Measurements from ENCODE around the gene CTNNA3.

CTNNA3 gene

DNA sequence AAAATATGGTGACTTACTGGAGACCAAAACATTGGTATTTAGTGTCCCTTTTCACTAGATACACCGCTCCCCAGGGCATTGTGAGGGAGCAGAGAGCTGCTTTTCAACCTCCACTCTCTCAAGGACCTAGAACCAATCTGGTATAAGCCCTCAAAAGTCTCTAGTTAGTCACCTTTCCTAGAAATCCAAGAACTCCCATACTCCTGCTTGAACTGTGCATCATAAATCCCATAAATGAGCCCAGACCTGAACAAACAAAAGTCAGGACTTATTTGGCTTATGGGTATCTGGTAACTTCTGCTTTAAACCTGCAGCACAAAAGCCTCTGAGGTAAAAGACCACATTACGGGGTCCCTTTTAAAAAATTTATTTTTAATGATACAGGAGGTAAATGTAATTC lies 1373.2 kb downstream of the CTNNA3 start:
- DNase-seq, result no peak
- H3K36me3 ChIP-seq, result no peaks in the 10 kb centered on the region
- no peaks in the 10 kb centered on the region for H3K9me3 ChIP-seq
- H3K27me3 ChIP-seq, result no peaks in the 10 kb centered on the region
- no peaks in the 10 kb centered on the region for H3K4me1 ChIP-seq
- TF ChIP-seq, protein P1, sequence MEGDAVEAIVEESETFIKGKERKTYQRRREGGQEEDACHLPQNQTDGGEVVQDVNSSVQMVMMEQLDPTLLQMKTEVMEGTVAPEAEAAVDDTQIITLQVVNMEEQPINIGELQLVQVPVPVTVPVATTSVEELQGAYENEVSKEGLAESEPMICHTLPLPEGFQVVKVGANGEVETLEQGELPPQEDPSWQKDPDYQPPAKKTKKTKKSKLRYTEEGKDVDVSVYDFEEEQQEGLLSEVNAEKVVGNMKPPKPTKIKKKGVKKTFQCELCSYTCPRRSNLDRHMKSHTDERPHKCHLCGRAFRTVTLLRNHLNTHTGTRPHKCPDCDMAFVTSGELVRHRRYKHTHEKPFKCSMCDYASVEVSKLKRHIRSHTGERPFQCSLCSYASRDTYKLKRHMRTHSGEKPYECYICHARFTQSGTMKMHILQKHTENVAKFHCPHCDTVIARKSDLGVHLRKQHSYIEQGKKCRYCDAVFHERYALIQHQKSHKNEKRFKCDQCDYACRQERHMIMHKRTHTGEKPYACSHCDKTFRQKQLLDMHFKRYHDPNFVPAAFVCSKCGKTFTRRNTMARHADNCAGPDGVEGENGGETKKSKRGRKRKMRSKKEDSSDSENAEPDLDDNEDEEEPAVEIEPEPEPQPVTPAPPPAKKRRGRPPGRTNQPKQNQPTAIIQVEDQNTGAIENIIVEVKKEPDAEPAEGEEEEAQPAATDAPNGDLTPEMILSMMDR (IDR thresholded peaks at IDR 0.05; ENCODE audit: low read depth, low read length), result no peak
- no peak overlapping the region for H3K4me3 ChIP-seq (ENCODE audit: low read depth, low read length)

DNA sequence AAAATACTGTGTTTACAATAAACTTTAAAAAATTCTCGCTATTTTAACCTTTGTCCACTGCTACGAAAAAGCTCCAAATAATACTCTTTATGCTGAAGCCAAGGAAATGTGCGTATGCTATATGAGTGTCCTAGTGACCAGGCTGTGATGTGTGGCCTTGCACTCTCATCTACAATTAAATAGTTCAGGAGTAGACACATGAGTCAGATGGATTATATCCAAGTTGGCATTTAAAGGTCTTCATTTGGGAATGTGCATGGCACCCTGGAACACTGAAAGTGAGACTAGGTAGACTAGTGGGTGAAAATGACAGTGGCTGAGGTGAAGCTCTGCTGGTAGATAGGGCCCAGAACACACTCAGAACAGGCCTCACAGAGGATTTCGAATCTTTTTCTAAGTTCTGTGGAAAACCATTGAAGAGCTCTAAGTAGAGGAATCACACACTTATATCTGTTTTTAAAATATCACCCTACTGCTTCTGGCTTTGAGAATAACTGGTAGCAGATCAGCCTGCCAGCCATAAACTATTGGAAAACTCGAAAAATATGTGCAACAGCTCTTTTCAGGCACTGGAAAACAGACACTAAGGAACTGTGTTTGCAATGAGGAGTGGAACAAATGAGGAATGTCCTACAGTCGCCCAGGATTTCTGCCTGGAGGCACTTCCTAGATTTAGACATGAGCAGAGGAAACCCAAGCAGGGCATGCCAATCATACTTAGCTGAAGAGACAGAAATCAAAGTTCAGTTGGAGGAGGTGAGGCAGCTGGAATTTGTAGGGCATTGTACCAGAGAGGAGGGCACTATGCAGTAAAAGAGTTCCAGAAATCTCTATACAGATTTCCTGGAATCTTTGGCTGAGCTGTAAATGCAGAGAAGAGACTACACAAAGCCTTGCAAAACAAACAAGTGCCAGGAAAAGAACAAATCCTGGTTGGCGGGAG lies 1374.0 kb downstream of the CTNNA3 start:
- DNase-seq, result no peak
- no peaks in the 10 kb centered on the region for H3K4me1 ChIP-seq
- no peak overlapping the region for H3K4me3 ChIP-seq (ENCODE audit: low read depth, low read length)
- no peaks in the 10 kb centered on the region for H3K9me3 ChIP-seq
- H3K36me3 ChIP-seq, result no peaks in the 10 kb centered on the region
- H3K27me3 ChIP-seq, result no peaks in the 10 kb centered on the region
- TF ChIP-seq, protein P1 (IDR thresholded peaks at IDR 0.05; ENCODE audit: low read depth, low read length), result no peak

DNA sequence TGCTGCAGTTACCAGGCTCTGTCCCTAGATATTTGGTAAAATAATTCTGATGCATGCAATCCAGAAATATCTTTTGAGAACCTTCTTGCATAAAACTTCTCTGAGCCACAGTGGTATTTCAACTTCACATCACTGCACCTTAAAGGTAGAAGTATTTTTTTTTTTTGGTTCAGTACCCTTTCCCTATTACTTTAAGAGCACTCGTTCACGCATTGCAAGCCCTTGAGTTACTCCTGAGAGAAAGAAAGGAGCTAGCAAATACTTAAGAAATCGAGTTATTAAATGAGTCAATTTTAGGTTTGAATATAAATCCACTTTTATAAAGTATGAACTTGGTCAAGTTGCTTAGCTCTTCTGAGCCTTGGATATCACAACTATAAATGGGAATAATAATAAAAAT lies 1377.2 kb downstream of the CTNNA3 start:
- Histone ChIP-seq H3K27me3 (no peaks in the 10 kb centered on the region), H3K9me3 (no peaks in the 10 kb centered on the region), H3K36me3 (no peaks in the 10 kb centered on the region), H3K4me1 (no peaks in the 10 kb centered on the region), H3K4me3 (ENCODE audit: low read depth, low read length) (no peak overlapping the region)
- TF ChIP-seq, protein P1 (IDR thresholded peaks at IDR 0.05; ENCODE audit: low read depth, low read length), result no peak
- no peak for DNase-seq

DNA sequence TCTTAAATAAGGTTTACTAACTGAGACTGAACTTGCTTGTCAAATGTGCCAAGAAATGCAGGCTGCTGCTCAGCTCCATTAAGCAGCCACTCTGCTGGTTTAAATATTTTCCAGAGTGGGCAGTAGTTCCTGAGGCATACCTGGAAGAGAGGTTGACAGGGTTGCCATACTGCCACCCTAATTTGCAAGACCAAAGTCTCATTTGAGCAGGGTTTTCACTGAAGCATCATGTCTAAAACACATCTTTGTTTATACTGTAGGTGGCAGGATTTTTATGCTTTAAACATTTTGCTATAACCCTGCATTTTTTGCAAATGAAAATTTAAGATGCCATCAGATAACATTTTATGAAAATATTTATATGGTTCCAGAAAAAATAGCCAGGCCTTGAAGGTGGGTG lies 1388.2 kb downstream of the CTNNA3 start:
- Histone ChIP-seq H3K4me3 (ENCODE audit: low read depth, low read length) (no peak overlapping the region), H3K27me3 (no peaks in the 10 kb centered on the region), H3K36me3 (no peaks in the 10 kb centered on the region), H3K4me1 (no peaks in the 10 kb centered on the region), H3K9me3 (no peaks in the 10 kb centered on the region)
- no peak for DNase-seq
- TF ChIP-seq, protein P1 (IDR thresholded peaks at IDR 0.05; ENCODE audit: low read depth, low read length), result peak; percentile 16

DNA sequence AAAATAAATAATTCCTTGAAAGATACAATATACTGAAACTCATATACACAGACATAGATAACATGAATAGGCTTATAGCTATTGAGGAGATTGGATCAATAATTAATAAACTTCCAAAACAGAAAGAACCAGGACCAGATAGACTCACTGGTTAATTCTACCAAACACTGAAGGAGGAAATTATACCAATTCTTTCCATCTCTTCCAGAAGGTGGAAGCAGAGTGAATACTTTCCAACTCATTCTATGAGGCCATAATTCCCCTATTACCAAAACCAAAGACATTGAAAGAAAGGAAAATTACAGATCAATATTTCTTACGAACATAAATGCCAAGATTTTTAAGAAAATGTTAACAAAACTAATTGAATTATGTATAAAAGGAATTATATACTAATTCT lies 1394.9 kb downstream of the CTNNA3 start:
- no peaks in the 10 kb centered on the region for H3K9me3 ChIP-seq
- H3K4me3 ChIP-seq (ENCODE audit: low read depth, low read length), result no peak overlapping the region
- H3K4me1 ChIP-seq, result no peaks in the 10 kb centered on the region
- no peaks in the 10 kb centered on the region for H3K27me3 ChIP-seq
- TF ChIP-seq, protein P1 (IDR thresholded peaks at IDR 0.05; ENCODE audit: low read depth, low read length), result no peak
- no peak for DNase-seq
- H3K36me3 ChIP-seq, result no peaks in the 10 kb centered on the region

DNA sequence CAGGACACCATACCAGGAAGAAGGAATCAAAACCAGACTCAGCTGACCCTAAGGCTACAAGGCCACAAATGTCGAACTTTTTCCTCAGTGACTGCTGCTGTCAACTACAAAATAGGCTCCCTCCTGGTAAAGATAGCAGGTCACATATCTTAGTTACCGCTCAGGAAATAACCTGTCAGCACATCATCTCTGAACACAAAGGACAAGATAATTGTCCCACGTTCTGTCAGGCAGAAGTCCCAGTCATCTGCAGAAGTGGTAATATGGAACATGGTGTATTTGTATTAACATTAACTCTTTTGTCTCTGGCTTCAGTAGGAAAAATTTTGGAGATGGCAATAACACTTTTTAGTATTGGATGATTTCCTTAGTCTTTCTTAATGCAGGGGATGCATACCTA lies 1400.4 kb downstream of the CTNNA3 start:
- DNase-seq, result no peak
- no peaks in the 10 kb centered on the region for H3K36me3 ChIP-seq
- no peaks in the 10 kb centered on the region for H3K27me3 ChIP-seq
- no peaks in the 10 kb centered on the region for H3K4me1 ChIP-seq
- no peak overlapping the region for H3K4me3 ChIP-seq (ENCODE audit: low read depth, low read length)
- H3K9me3 ChIP-seq, result no peaks in the 10 kb centered on the region
- TF ChIP-seq, protein P1 (IDR thresholded peaks at IDR 0.05; ENCODE audit: low read depth, low read length), result no peak

Data from BE2C (cell line).